ENCODE results near the gene LRP6. TPM values are rescaled to one million over a fixed set of nuclear protein-coding genes. Genes with fewer than 3 reads are reported as not detected.

The LRP6 gene
- total and polyA plus RNA-seq, 10 of the 15 experiments (the other 5 are each of a cell fraction or from before 2014, with no cell fraction given) = 1.5 to 14.9 (median 6.1) TPM

DNA sequence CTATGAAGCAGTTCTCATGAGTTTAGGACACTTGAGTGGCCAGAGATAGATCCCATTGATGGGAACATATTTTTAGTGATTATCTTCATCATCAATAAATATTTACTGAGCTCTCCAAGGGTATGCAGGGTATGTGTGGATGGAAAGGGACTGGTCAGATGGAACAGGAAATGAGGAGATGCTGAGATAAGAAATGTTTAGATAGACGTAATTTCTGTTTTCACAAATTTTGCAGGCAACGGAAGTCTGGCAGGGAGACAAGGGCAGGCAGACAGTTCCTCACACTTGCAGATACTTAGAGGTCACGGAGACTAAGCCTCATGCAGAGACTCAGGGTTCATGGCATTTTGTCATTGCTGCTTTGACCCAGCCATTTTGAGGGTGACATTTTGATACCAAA, 171.8 kb downstream of the LRP6 start:
- ChIA-PET POLR2A (interaction anchor here (0.5 to 0.7 kb wide), 3 partner anchors 44 to 688 kb away, joined by 4 read pairs; no protein-coding TSS in a partner anchor), RAD21 (ENCODE audit: unreplicated experiment) (no interaction called here)
- WGBS (ENCODE audit: insufficient coverage, insufficient replicate concordance, low lambda C conversion rate, missing lambda C conversion rate) = 50% methylated on average over 3 of the region's 3 CpGs

DNA sequence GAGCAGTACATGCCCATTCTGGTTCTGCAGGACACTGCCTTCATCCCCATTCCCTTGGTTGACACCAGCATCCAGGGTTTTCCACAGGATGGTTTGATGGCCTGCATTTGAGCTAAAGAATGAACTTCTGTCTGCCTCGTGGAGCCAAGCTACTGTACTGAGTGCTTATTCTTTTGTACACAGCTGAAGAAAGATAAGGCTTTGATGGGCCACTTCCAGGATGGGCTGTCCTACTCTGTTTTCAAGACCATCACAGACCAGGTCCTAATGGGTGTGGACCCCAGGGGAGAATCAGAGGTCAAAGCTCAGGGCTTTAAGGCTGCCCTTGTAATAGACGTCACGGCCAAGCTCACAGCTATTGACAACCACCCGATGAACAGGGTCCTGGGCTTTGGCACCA, 172.4 kb downstream of the LRP6 start:
- no peak overlapping the region for H3K4me3 ChIP-seq
- ChIA-PET POLR2A (interaction anchor here (0.7 kb wide), 2 partner anchors 50 to 185 kb away, joined by 3 to 4 read pairs; no protein-coding TSS in a partner anchor), CTCF (interaction anchor here (2.6 kb wide), 1 partner anchor 239 kb away, joined by 7 read pairs; no protein-coding TSS in a partner anchor), RAD21 (ENCODE audit: unreplicated experiment) (no interaction called here), SMC1A (ENCODE audit: uncharacterized antibody, unreplicated experiment) (interaction anchor here (1.3 kb wide), 1 partner anchor 87 kb away, joined by 3 read pairs; no protein-coding TSS in a partner anchor)
- FAIRE-seq = peak; percentile 7
- no peak for DNase-seq (ENCODE audit: low read depth, low spot score)
- H3K4me1 ChIP-seq (ENCODE audit: control insufficient read depth, insufficient read depth, low read length) = no peaks in the 10 kb centered on the region
- 0 out of 4 replicates have a peak, but pooled peaks cover 0 to 2% of the 10 kb centered on the region in 2 experiments for H3K27me3 ChIP-seq (replicated peaks in 1 of 2; ENCODE audit: control insufficient read depth in 2 of 2, insufficient read depth in 2 of 2, low read length in 1 of 2)
- H3K79me2 ChIP-seq (ENCODE audit: control insufficient read depth, insufficient read depth, low read length) = no peaks in the 10 kb centered on the region
- no TSS peak for BruUV-seq (replicated peaks)
- H3K9ac ChIP-seq (ENCODE audit: control insufficient read depth, insufficient read depth, low read length) = no peak overlapping the region
- H3K9me3 ChIP-seq (replicated peaks; ENCODE audit: control insufficient read depth, insufficient read depth, low read length) = no peaks in the 10 kb centered on the region
- WGBS (ENCODE audit: insufficient coverage, insufficient replicate concordance, low lambda C conversion rate, missing lambda C conversion rate) = 71% methylated on average over 4 of the region's 4 CpGs
- H3K4me2 ChIP-seq (ENCODE audit: control insufficient read depth, insufficient read depth) = no peak overlapping the region
- intact Hi-C loops (cut with micrococcal nuclease; ENCODE audit: unreplicated experiment) = no loop called here
- no peaks in the 10 kb centered on the region for H4K20me1 ChIP-seq (ENCODE audit: control insufficient read depth, insufficient read depth)
- no peaks in the 10 kb centered on the region for H3K36me3 ChIP-seq (ENCODE audit: control insufficient read depth in 2 of 2, insufficient read depth in 2 of 2, low read length in 1 of 2)
- in situ Hi-C loops (cut with MboI) = no loop called here
- H2AFZ ChIP-seq (ENCODE audit: control insufficient read depth, low read depth, low read length) = no peak overlapping the region
- no peak for ATAC-seq
- no peak overlapping the region for H3K27ac ChIP-seq (ENCODE audit: control insufficient read depth, insufficient read depth)
- TF ChIP-seq EED (IDR thresholded peaks at IDR 0.05; ENCODE audit: low read depth) = no peak
- TF ChIP-seq SUPT20H (IDR thresholded peaks at IDR 0.05; ENCODE audit: borderline replicate concordance, control insufficient read depth, low read depth, low read length) = no peak
- TF ChIP-seq RFX5 (IDR thresholded peaks at IDR 0.05; ENCODE audit: low read depth, low read length) = no peak
- no peak for TF ChIP-seq CBFB (IDR thresholded peaks at IDR 0.05; ENCODE audit: low read depth)
- TF ChIP-seq LARP7 (IDR thresholded peaks at IDR 0.05) = no peak
- no peak for TF ChIP-seq EGR1 (IDR thresholded peaks at IDR 0.05; ENCODE audit: borderline replicate concordance in 1 of 2, low read depth in 2 of 2, low read length in 2 of 2)
- no peak for TF ChIP-seq TAF1 (IDR thresholded peaks at IDR 0.05; ENCODE audit: borderline replicate concordance, low read depth, low read length)
- no peak for TF ChIP-seq EP300 (IDR thresholded peaks at IDR 0.05; ENCODE audit: borderline replicate concordance in 1 of 2, control insufficient read depth in 1 of 2, low read depth in 2 of 2, low read length in 2 of 2)
- no peak for TF ChIP-seq IKZF2 (IDR thresholded peaks at IDR 0.05)
- TF ChIP-seq TCF3 (IDR thresholded peaks at IDR 0.05; ENCODE audit: borderline replicate concordance, insufficient read depth, low read depth, low read length) = no peak
- no peak for TF ChIP-seq RBBP5 (conservative IDR thresholded peaks at IDR 0.05)
- no peak for TF ChIP-seq SKIL (IDR thresholded peaks at IDR 0.05; ENCODE audit: low read depth, poor library complexity, severe bottlenecking)

More for the DNA sequence above, 171.8 kb downstream of the LRP6 start:
- 0 out of 4 replicates have a peak, but pooled peaks cover 0 to 2% of the 10 kb centered on the region in 2 experiments for H3K27me3 ChIP-seq (replicated peaks in 1 of 2; ENCODE audit: control insufficient read depth in 2 of 2, insufficient read depth in 2 of 2, low read length in 1 of 2)
- H3K9ac ChIP-seq (ENCODE audit: control insufficient read depth, insufficient read depth, low read length) = no peak overlapping the region
- no peak overlapping the region for H3K4me2 ChIP-seq (ENCODE audit: control insufficient read depth, insufficient read depth)
- no peak overlapping the region for H3K27ac ChIP-seq (ENCODE audit: control insufficient read depth, insufficient read depth)
- no peaks in the 10 kb centered on the region for H3K36me3 ChIP-seq (ENCODE audit: control insufficient read depth in 2 of 2, insufficient read depth in 2 of 2, low read length in 1 of 2)
- no peak for ATAC-seq
- ChIA-PET CTCF (interaction anchor here (2.6 kb wide), 1 partner anchor 238 kb away, joined by 7 read pairs; no protein-coding TSS in a partner anchor), SMC1A (ENCODE audit: uncharacterized antibody, unreplicated experiment) (interaction anchor here (1.3 kb wide), 1 partner anchor 87 kb away, joined by 3 read pairs; no protein-coding TSS in a partner anchor)
- H4K20me1 ChIP-seq (ENCODE audit: control insufficient read depth, insufficient read depth) = no peaks in the 10 kb centered on the region
- no TSS peak for BruUV-seq (replicated peaks)
- intact Hi-C loops (cut with micrococcal nuclease; ENCODE audit: unreplicated experiment) (no loop called here), in situ Hi-C loops (cut with MboI) (no loop called here)
- H3K9me3 ChIP-seq (replicated peaks; ENCODE audit: control insufficient read depth, insufficient read depth, low read length) = no peaks in the 10 kb centered on the region
- no peak overlapping the region for H3K4me3 ChIP-seq
- no peak for FAIRE-seq
- H3K4me1 ChIP-seq (ENCODE audit: control insufficient read depth, insufficient read depth, low read length) = no peaks in the 10 kb centered on the region
- DNase-seq (ENCODE audit: low read depth, low spot score) = no peak
- no peak overlapping the region for H2AFZ ChIP-seq (ENCODE audit: control insufficient read depth, low read depth, low read length)
- no peak for TF ChIP-seq NR2F1 (conservative IDR thresholded peaks at IDR 0.05)
- no peak for TF ChIP-seq EGR1 (IDR thresholded peaks at IDR 0.05; ENCODE audit: borderline replicate concordance in 1 of 2, low read depth in 2 of 2, low read length in 2 of 2)
- no peak for TF ChIP-seq RAD51 (IDR thresholded peaks at IDR 0.05)
- TF ChIP-seq ZSCAN29 (IDR thresholded peaks at IDR 0.05) = no peak
- TF ChIP-seq STAT3 (IDR thresholded peaks at IDR 0.05; ENCODE audit: low read depth, low read length) = no peak
- TF ChIP-seq SRF (IDR thresholded peaks at IDR 0.05; ENCODE audit: low read depth in 2 of 2, low read length in 2 of 2) = no peak
- no peak for TF ChIP-seq BCL11A (IDR thresholded peaks at IDR 0.05; ENCODE audit: low read depth, low read length)
- no peak for TF ChIP-seq RAD21 (IDR thresholded peaks at IDR 0.05; ENCODE audit: insufficient read depth, low read depth, low read length)
- TF ChIP-seq PML (IDR thresholded peaks at IDR 0.05; ENCODE audit: low read length) = no peak
- TF ChIP-seq MEF2A (IDR thresholded peaks at IDR 0.05; ENCODE audit: insufficient read depth, low read depth, low read length) = no peak
- no peak for TF ChIP-seq CBX3 (IDR thresholded peaks at IDR 0.05; ENCODE audit: borderline replicate concordance, low read depth)
- TF ChIP-seq DPF2 (IDR thresholded peaks at IDR 0.05) = no peak
- no peak for TF ChIP-seq BHLHE40 (IDR thresholded peaks at IDR 0.05; ENCODE audit: borderline replicate concordance in 1 of 2, low read depth in 2 of 2, low read length in 1 of 2)
- no peaks in the 10 kb centered on the region for H3K79me2 ChIP-seq (ENCODE audit: control insufficient read depth, insufficient read depth, low read length)

Data from GM12878 (cell line).